Measurements from ENCODE around the gene RAD51B.
"Not testable (repeated sequence)": the region's sequence is repeated elsewhere in the genome, so short reads cannot be mapped to it uniquely, and the experiment has no call there.

RAD51B gene

GRCh38 chr14:68293404-68293803, 473.8 kb downstream of the RAD51B start:
- peak; percentile 46 for ATAC-seq
- peaks cover 42% of the 10 kb centered on the region for H3K4me1 Mint-ChIP-seq
- H3K9me3 Mint-ChIP-seq = no peaks in the 10 kb centered on the region

GRCh38 chr14:68295316-68295816, 475.8 kb downstream of the RAD51B start:
- no peaks in the 10 kb centered on the region for H3K36me3 Mint-ChIP-seq
- no peak overlapping the region for H3K27ac Mint-ChIP-seq
- H3K4me3 Mint-ChIP-seq = no peak overlapping the region
- H3K4me1 Mint-ChIP-seq = peaks cover 42% of the 10 kb centered on the region
- no peaks in the 10 kb centered on the region for H3K9me3 Mint-ChIP-seq
- no peak for ATAC-seq
- no peak for DNase-seq (ENCODE audit: low spot score in 2 of 2)

More at GRCh38 chr14:68293404-68293803, 473.8 kb downstream of the RAD51B start:
- no peaks in the 10 kb centered on the region for H3K36me3 Mint-ChIP-seq
- H3K27ac Mint-ChIP-seq = peak overlapping the region; percentile 78
- DNase-seq (ENCODE audit: low spot score in 2 of 2) = no peak
- peak overlapping the region; percentile 36 for H3K4me3 Mint-ChIP-seq

GRCh38 chr14:68297039-68297438, 477.5 kb downstream of the RAD51B start:
- DNase-seq (ENCODE audit: low spot score in 2 of 2) (no peak), ATAC-seq (no peak)
- H3K27ac Mint-ChIP-seq = no peak overlapping the region
- no peak overlapping the region for H3K4me3 Mint-ChIP-seq
- H3K36me3 Mint-ChIP-seq = no peaks in the 10 kb centered on the region
- H3K4me1 Mint-ChIP-seq = peaks cover 36% of the 10 kb centered on the region
- peaks cover 2% of the 10 kb centered on the region for H3K9me3 Mint-ChIP-seq

- no peak overlapping the region for H3K27ac Mint-ChIP-seq
- DNase-seq (ENCODE audit: low spot score in 2 of 2) = no peak
Observed at GRCh38 chr14:68297876-68298468, 478.4 kb downstream of the RAD51B start.

GRCh38 chr14:68300608-68301007, 481.0 kb downstream of the RAD51B start:
- Mint-ChIP-seq H3K9me3 (peaks cover 5% of the 10 kb centered on the region), H3K36me3 (no peaks in the 10 kb centered on the region)

More at GRCh38 chr14:68297876-68298468, 478.4 kb downstream of the RAD51B start:
- peaks cover 5% of the 10 kb centered on the region for H3K9me3 Mint-ChIP-seq
- ATAC-seq = no peak
- no peaks in the 10 kb centered on the region for H3K36me3 Mint-ChIP-seq
- H3K4me3 Mint-ChIP-seq = no peak overlapping the region
- H3K4me1 Mint-ChIP-seq = peaks cover 26% of the 10 kb centered on the region

GRCh38 chr14:68301219-68301618, 481.6 kb downstream of the RAD51B start:
- Mint-ChIP-seq H3K9me3 (peaks cover 5% of the 10 kb centered on the region), H3K4me3 (no peak overlapping the region), H3K36me3 (no peaks in the 10 kb centered on the region), H3K4me1 (peaks cover 5% of the 10 kb centered on the region), H3K27ac (no peak overlapping the region)
- no peak for ATAC-seq
- DNase-seq (ENCODE audit: low spot score in 2 of 2) = no peak

More at GRCh38 chr14:68300608-68301007, 481.0 kb downstream of the RAD51B start:
- ATAC-seq = no peak
- Mint-ChIP-seq H3K4me1 (peaks cover 5% of the 10 kb centered on the region), H3K4me3 (no peak overlapping the region), H3K27ac (no peak overlapping the region)
- DNase-seq (ENCODE audit: low spot score in 2 of 2) = no peak

- not testable (repeated sequence) for ATAC-seq; H3K36me3 Mint-ChIP-seq; H3K27ac Mint-ChIP-seq; H3K9me3 Mint-ChIP-seq; H3K4me1 Mint-ChIP-seq; DNase-seq (ENCODE audit: low spot score in 2 of 2); H3K4me3 Mint-ChIP-seq
Observed at GRCh38 chr14:68302938-68303337, 483.4 kb downstream of the RAD51B start.

GRCh38 chr14:68305738-68306137, 486.2 kb downstream of the RAD51B start:
- Mint-ChIP-seq H3K9me3 (peaks cover 5% of the 10 kb centered on the region), H3K36me3 (no peaks in the 10 kb centered on the region), H3K4me3 (no peak overlapping the region), H3K4me1 (peaks cover 11% of the 10 kb centered on the region), H3K27ac (no peak overlapping the region)
- DNase-seq (ENCODE audit: low spot score in 2 of 2) (no peak), ATAC-seq (no peak)

- H3K9me3 Mint-ChIP-seq = peaks cover 5% of the 10 kb centered on the region
- H3K4me1 Mint-ChIP-seq = peaks cover 11% of the 10 kb centered on the region
- ATAC-seq (no peak), DNase-seq (ENCODE audit: low spot score in 2 of 2) (no peak)
- H3K4me3 Mint-ChIP-seq = no peak overlapping the region
- no peak overlapping the region for H3K27ac Mint-ChIP-seq
- H3K36me3 Mint-ChIP-seq = no peaks in the 10 kb centered on the region
Observed at GRCh38 chr14:68306265-68306933, 486.8 kb downstream of the RAD51B start.

- Mint-ChIP-seq H3K4me1 (peaks cover 11% of the 10 kb centered on the region), H3K4me3 (no peak overlapping the region), H3K9me3 (peaks cover 2% of the 10 kb centered on the region), H3K27ac (no peak overlapping the region), H3K36me3 (no peaks in the 10 kb centered on the region)
- DNase-seq (ENCODE audit: low spot score in 2 of 2) = no peak
- no peak for ATAC-seq
Observed at GRCh38 chr14:68306934-68307789, 487.6 kb downstream of the RAD51B start.

- H3K9me3 Mint-ChIP-seq = no peaks in the 10 kb centered on the region
- DNase-seq (ENCODE audit: low spot score in 2 of 2) (no peak), ATAC-seq (no peak)
- peaks cover 16% of the 10 kb centered on the region for H3K4me1 Mint-ChIP-seq
- no peak overlapping the region for H3K27ac Mint-ChIP-seq
- no peak overlapping the region for H3K4me3 Mint-ChIP-seq
- no peaks in the 10 kb centered on the region for H3K36me3 Mint-ChIP-seq
Observed at GRCh38 chr14:68307790-68308168, 488.2 kb downstream of the RAD51B start.

- Mint-ChIP-seq H3K4me1 (peaks cover 22% of the 10 kb centered on the region), H3K4me3 (no peak overlapping the region), H3K9me3 (no peaks in the 10 kb centered on the region), H3K27ac (no peak overlapping the region), H3K36me3 (no peaks in the 10 kb centered on the region)
- ATAC-seq = no peak
- DNase-seq (ENCODE audit: low spot score in 2 of 2) = no peak
Observed at GRCh38 chr14:68308726-68309520, 489.3 kb downstream of the RAD51B start.

GRCh38 chr14:68309616-68310015, 490.0 kb downstream of the RAD51B start:
- DNase-seq (ENCODE audit: low spot score in 2 of 2) = no peak

GRCh38 chr14:68312300-68312699, 492.7 kb downstream of the RAD51B start:
- no peak for ATAC-seq
- Mint-ChIP-seq H3K27ac (no peak overlapping the region), H3K4me1 (peaks cover 19% of the 10 kb centered on the region), H3K4me3 (no peak overlapping the region), H3K9me3 (no peaks in the 10 kb centered on the region), H3K36me3 (peaks cover under 1% of the 10 kb centered on the region)
- no peak for DNase-seq (ENCODE audit: low spot score in 2 of 2)

More at GRCh38 chr14:68309616-68310015, 490.0 kb downstream of the RAD51B start:
- Mint-ChIP-seq H3K9me3 (no peaks in the 10 kb centered on the region), H3K27ac (no peak overlapping the region), H3K4me3 (no peak overlapping the region), H3K4me1 (peaks cover 22% of the 10 kb centered on the region), H3K36me3 (no peaks in the 10 kb centered on the region)
- no peak for ATAC-seq
